WTC11 (cell line): ENCODE results near the gene PSG3. TPM values are rescaled to one million over a fixed set of nuclear protein-coding genes. Genes with fewer than 3 reads are reported as not detected.
"Not testable (repeated sequence)": the region's sequence is repeated elsewhere in the genome, so short reads cannot be mapped to it uniquely, and the experiment has no call there.

Source experiments
- ATAC-seq: fragments of 200-7000 bp; cut with Tn5 transposase; 2 replicates; pipeline ENCODE4 v1.10.0; 2021; ENCODE audit warnings: mild to moderate bottlenecking, moderate library complexity
- Bru-seq: library from RNA; stranded (reverse); fragments of 400-500 nt; gene quantifications from one replicate; lab custom pipeline; 2021; lab: Mats Ljungman, UMichigan
- CTCF ChIA-PET: fragments of 300-600 bp; sonication (Branson Sonifier 250); formaldehyde crosslinking; loops from one replicate; lab custom pipeline; 2021; ENCODE audit warnings: antibody characterized with exemption; lab: Charles Lee
- POLR2A ChIA-PET: fragments of 350-600 bp; sonication (Branson Sonifier 250); formaldehyde crosslinking; loops from one replicate; lab custom pipeline; 2021; ENCODE audit warnings: antibody characterized with exemption; lab: Charles Lee
- DNase-seq: peaks from one replicate; pipeline ENCODE4 v3.0.0; 2021; ENCODE audit warnings: low spot score
- H3K27ac Mint-ChIP-seq: 2 replicates; pipeline ENCODE4 v1.8.0; 2021; ENCODE audit warnings: mixed read lengths
- H3K27me3 Mint-ChIP-seq: 2 replicates; pipeline ENCODE4 v1.8.0; 2021; ENCODE audit warnings: low read depth, mild to moderate bottlenecking, moderate library complexity, mixed read lengths
- H3K36me3 Mint-ChIP-seq: 2 replicates; pipeline ENCODE4 v1.8.0; 2021; ENCODE audit warnings: mixed read lengths
- H3K4me1 Mint-ChIP-seq: 2 replicates; pipeline ENCODE4 v1.8.0; 2022; ENCODE audit warnings: mixed read lengths
- H3K4me3 Mint-ChIP-seq: 2 replicates; pipeline ENCODE4 v1.8.0; 2021; ENCODE audit warnings: mild to moderate bottlenecking, moderate library complexity, mixed read lengths
- H3K9me3 Mint-ChIP-seq: 2 replicates; pipeline ENCODE4 v1.8.0; 2021; ENCODE audit warnings: mixed read lengths
- CTCF ChIP-seq: fragments of 200-600 bp; IDR thresholded peaks from 2 replicates; pipeline ENCODE4 v1.8.0; 2022; ENCODE audit warnings: antibody characterized with exemption
- FOXK1 ChIP-seq: sonication (generic); formaldehyde crosslinking; IDR thresholded peaks from 2 replicates; pipeline ENCODE4 v1.8.0; 2022; ENCODE audit warnings: mild to moderate bottlenecking, moderate library complexity, missing genetic modification reagents
- long read RNA-seq, 3 experiments: library from RNA in 1 of 3; library from capped mRNA in 1 of 3; library from polyadenylated mRNA in 1 of 3; unstranded in 2 of 3; stranded (forward) in 1 of 3; transcript quantifications; one replicate each; pipeline ENCODE4 v2.0.0, GENCODE V29; 2021
- total RNA-seq: library from RNA; stranded (reverse); gene quantifications from 3 replicates; pipeline ENCODE4 v1.2.3, GENCODE V29; 2021

Gene PSG3
- total RNA-seq = not detected in 3 replicates
- percentile 7 among the genes with signal in this experiment for Bru-seq, nascent RNA
- long read RNA-seq, experiment 1 = 0 reads
- long read RNA-seq, experiment 2 = 0 reads
- long read RNA-seq, experiment 3 = 0 reads

- H3K4me1 Mint-ChIP-seq, H3K27me3 Mint-ChIP-seq, POLR2A ChIA-PET, H3K27ac Mint-ChIP-seq, CTCF ChIA-PET, DNase-seq, H3K36me3 Mint-ChIP-seq, ATAC-seq, H3K4me3 Mint-ChIP-seq: not testable (repeated sequence)
- peaks cover 13% of the 10 kb centered on the region for H3K9me3 Mint-ChIP-seq
These were observed at the start of gene PSG3 for GRCh38 chr19:42740381-42740780. Gene PSG3 (minus strand): TSS chr19:42740481. CDS start chr19:42740384, 97 bp downstream.

- H3K27ac Mint-ChIP-seq, H3K4me1 Mint-ChIP-seq, DNase-seq, H3K27me3 Mint-ChIP-seq, H3K4me3 Mint-ChIP-seq, POLR2A ChIA-PET, ATAC-seq, CTCF ChIA-PET: not testable (repeated sequence)
- peaks cover 20% of the 10 kb centered on the region for H3K9me3 Mint-ChIP-seq
- peaks cover 16% of the 10 kb centered on the region for H3K36me3 Mint-ChIP-seq
These were observed 48.5 kb upstream of the PSG3 start for GRCh38 chr19:42788766-42789165.

GRCh38 chr19:42787766-42788165 is 47.5 kb upstream of the PSG3 start:
- H3K27ac Mint-ChIP-seq, H3K4me1 Mint-ChIP-seq, H3K36me3 Mint-ChIP-seq, DNase-seq, POLR2A ChIA-PET, ATAC-seq, H3K9me3 Mint-ChIP-seq, CTCF ChIA-PET, H3K4me3 Mint-ChIP-seq, H3K27me3 Mint-ChIP-seq: not testable (repeated sequence)

- H3K9me3 Mint-ChIP-seq = peaks cover 27% of the 10 kb centered on the region
- DNase-seq = peak; percentile 84
- H3K27me3 Mint-ChIP-seq, POLR2A ChIA-PET, H3K4me3 Mint-ChIP-seq, ATAC-seq, H3K27ac Mint-ChIP-seq, H3K36me3 Mint-ChIP-seq: not testable (repeated sequence)
- CTCF ChIA-PET = interaction anchor here (0.6 to 2.8 kb wide), 5 partner anchors 14 to 108 kb away, joined by 3 to 13 read pairs (median 4); no protein-coding TSS in a partner anchor
- peaks cover 16% of the 10 kb centered on the region for H3K4me1 Mint-ChIP-seq
- TF ChIP-seq CTCF = peak; percentile 74
These were observed 36.7 kb upstream of the PSG3 start for GRCh38 chr19:42776750-42777612.

GRCh38 chr19:42774510-42775158 is 34.4 kb upstream of the PSG3 start:
- Mint-ChIP-seq H3K4me3 (peak overlapping the region; percentile 59), H3K4me1 (peaks cover 16% of the 10 kb centered on the region), H3K9me3 (peaks cover 39% of the 10 kb centered on the region)
- H3K27ac Mint-ChIP-seq, H3K36me3 Mint-ChIP-seq, ATAC-seq, H3K27me3 Mint-ChIP-seq, POLR2A ChIA-PET: not testable (repeated sequence)
- CTCF ChIA-PET = interaction anchor here (0.9 to 1.7 kb wide), 2 partner anchors 111 to 139 kb away, joined by 3 to 5 read pairs; no protein-coding TSS in a partner anchor
- DNase-seq = peak; percentile 66
- peak; percentile 40; the same call in 1 of the 2 replicates for TF ChIP-seq FOXK1 (CRISPR knock-in tag)
- TF ChIP-seq, all 79 proteins: peak for 1; not testable (repeated sequence) for 78

- H3K27ac Mint-ChIP-seq, ATAC-seq, H3K27me3 Mint-ChIP-seq, H3K4me1 Mint-ChIP-seq, H3K36me3 Mint-ChIP-seq, POLR2A ChIA-PET, H3K4me3 Mint-ChIP-seq: not testable (repeated sequence)
- peaks cover 32% of the 10 kb centered on the region for H3K9me3 Mint-ChIP-seq
- peak; percentile 54; the same call in 1 of the 2 replicates for TF ChIP-seq CTCF
- peak; percentile 45 for DNase-seq
- CTCF ChIA-PET = interaction anchor here (0.9 kb wide), 1 partner anchor 118 kb away, joined by 3 read pairs; no protein-coding TSS in a partner anchor
These were observed 27.0 kb upstream of the PSG3 start for GRCh38 chr19:42767319-42767718.

GRCh38 chr19:42766871-42767270 is 26.6 kb upstream of the PSG3 start:
- H3K27ac Mint-ChIP-seq, H3K27me3 Mint-ChIP-seq, ATAC-seq, H3K36me3 Mint-ChIP-seq, H3K4me1 Mint-ChIP-seq, DNase-seq, POLR2A ChIA-PET, H3K4me3 Mint-ChIP-seq: not testable (repeated sequence)
- peaks cover 28% of the 10 kb centered on the region for H3K9me3 Mint-ChIP-seq
- CTCF ChIA-PET = interaction anchor here (0.9 kb wide), 1 partner anchor 118 kb away, joined by 3 read pairs; no protein-coding TSS in a partner anchor
